OCI-LY7 (cell line): ENCODE measurements around the gene COL18A1. TPM values are rescaled to one million over a fixed set of nuclear protein-coding genes. Genes with fewer than 3 reads are reported as not detected.

Experiments
- BruUV-seq: library from RNA; stranded (reverse); fragments of 400-500 nt; replicated peaks from 2 replicates; lab custom pipeline; 2021; lab: Mats Ljungman, UMichigan
- CTCF ChIA-PET: fragments of 300-600 bp; sonication (Branson Sonifier 250); formaldehyde crosslinking; loops from one replicate; lab custom pipeline; 2022; ENCODE audit warnings: antibody characterized with exemption; ENCODE audit not compliant: unreplicated experiment; lab: Charles Lee
- POLR2A ChIA-PET: fragments of 300-600 bp; sonication (Branson Sonifier 250); formaldehyde crosslinking; loops from one replicate; lab custom pipeline; 2022; ENCODE audit warnings: antibody characterized with exemption; lab: Charles Lee
- DNase-seq: peaks from one replicate; pipeline ENCODE4 v3.0.0-alpha.2; 2015; ENCODE audit warnings: low spot score
- H2AFZ ChIP-seq: fragments of 200-600 bp; sonication (generic), shearing (Covaris generic); 2 replicates; pipeline ENCODE4 v1.6.1; 2014; ENCODE audit warnings: mild to moderate bottlenecking, antibody characterized with exemption, low read length, moderate library complexity
- H3K27ac ChIP-seq: fragments of 200-600 bp; sonication (generic); 2 replicates; pipeline ENCODE4 v1.5.1; 2014; ENCODE audit warnings: mixed run types, low read depth, mild to moderate bottlenecking, moderate library complexity, low read length, inconsistent platforms; ENCODE audit not compliant: poor library complexity, severe bottlenecking
- H3K36me3 ChIP-seq: fragments of 200-600 bp; sonication (generic); 2 replicates; pipeline ENCODE4 v1.6.1; 2014; ENCODE audit warnings: mild to moderate bottlenecking, antibody characterized with exemption, low read length, moderate library complexity, mixed read lengths; ENCODE audit not compliant: insufficient read depth
- H3K4me1 ChIP-seq: fragments of 200-600 bp; sonication (generic); 2 replicates; pipeline ENCODE4 v1.5.1; 2014; ENCODE audit warnings: mild to moderate bottlenecking, low read length; ENCODE audit not compliant: insufficient read depth, poor library complexity, severe bottlenecking
- H3K4me2 ChIP-seq: fragments of 200-600 bp; sonication (generic); 2 replicates; pipeline ENCODE4 v1.6.1; 2014; ENCODE audit warnings: mild to moderate bottlenecking, low read length
- H3K4me3 ChIP-seq: fragments of 200-600 bp; sonication (generic); 2 replicates; pipeline ENCODE4 v1.5.1; 2014; ENCODE audit warnings: mild to moderate bottlenecking, low read depth, low read length; ENCODE audit not compliant: poor library complexity, severe bottlenecking
- H3K79me2 ChIP-seq: fragments of 200-600 bp; sonication (generic); 2 replicates; pipeline ENCODE4 v1.6.1; 2016; ENCODE audit warnings: low read depth, mild to moderate bottlenecking, low read length, moderate library complexity, mixed read lengths; ENCODE audit not compliant: insufficient read depth
- H3K9me2 ChIP-seq: fragments of 200-600 bp; sonication (generic); 2 replicates; pipeline ENCODE4 v1.6.1; 2016; ENCODE audit warnings: mild to moderate bottlenecking, low read length, mixed read lengths; ENCODE audit not compliant: insufficient read depth
- H3K9me3 ChIP-seq: fragments of 200-600 bp; sonication (generic); 2 replicates; pipeline ENCODE4 v1.6.1; 2014; ENCODE audit warnings: mild to moderate bottlenecking, mixed run types, low read length, mixed read lengths
- H4K20me1 ChIP-seq: fragments of 200-600 bp; sonication (generic); 2 replicates; pipeline ENCODE4 v1.6.1; 2014; ENCODE audit warnings: mild to moderate bottlenecking, antibody characterized with exemption, low read length, moderate library complexity, mixed read lengths; ENCODE audit not compliant: insufficient read depth
- EZH2phosphoT487 ChIP-seq: fragments of 200-600 bp; sonication (generic); IDR thresholded peaks from 2 replicates; pipeline ENCODE4 v1.6.1; 2018; ENCODE audit warnings: low read depth, borderline replicate concordance, mild to moderate bottlenecking, mixed run types, antibody characterized with exemption, low read length, moderate library complexity, mixed read lengths
- intact Hi-C: fragments of 100-400 bp; cut with micrococcal nuclease; formaldehyde crosslinking; loops from one replicate; pipeline ENCODE4 v1.10.0; 2022; ENCODE audit not compliant: unreplicated experiment
- total RNA-seq, 2 experiments: library from RNA; depleted of rRNA in 1 of 2; stranded (reverse); fragments of >200 nt in 1 of 2; shearing (Covaris generic) in 1 of 2; gene quantifications; 2 replicates each; pipeline ENCODE4 v1.2.3, GENCODE V29; 2014 to 2022
- TF ChIP-seq, protein P1 (sequence below): fragments of 200-600 bp; sonication (generic); conservative IDR thresholded peaks from 2 replicates; pipeline ENCODE4 v1.5.1; 2014; ENCODE audit warnings: mild to moderate bottlenecking, antibody characterized with exemption, low read length, moderate library complexity, mixed read lengths

Gene COL18A1
- total RNA-seq, 2 experiments from 2014 or later: 0.23 to 7.4 TPM

DNA sequence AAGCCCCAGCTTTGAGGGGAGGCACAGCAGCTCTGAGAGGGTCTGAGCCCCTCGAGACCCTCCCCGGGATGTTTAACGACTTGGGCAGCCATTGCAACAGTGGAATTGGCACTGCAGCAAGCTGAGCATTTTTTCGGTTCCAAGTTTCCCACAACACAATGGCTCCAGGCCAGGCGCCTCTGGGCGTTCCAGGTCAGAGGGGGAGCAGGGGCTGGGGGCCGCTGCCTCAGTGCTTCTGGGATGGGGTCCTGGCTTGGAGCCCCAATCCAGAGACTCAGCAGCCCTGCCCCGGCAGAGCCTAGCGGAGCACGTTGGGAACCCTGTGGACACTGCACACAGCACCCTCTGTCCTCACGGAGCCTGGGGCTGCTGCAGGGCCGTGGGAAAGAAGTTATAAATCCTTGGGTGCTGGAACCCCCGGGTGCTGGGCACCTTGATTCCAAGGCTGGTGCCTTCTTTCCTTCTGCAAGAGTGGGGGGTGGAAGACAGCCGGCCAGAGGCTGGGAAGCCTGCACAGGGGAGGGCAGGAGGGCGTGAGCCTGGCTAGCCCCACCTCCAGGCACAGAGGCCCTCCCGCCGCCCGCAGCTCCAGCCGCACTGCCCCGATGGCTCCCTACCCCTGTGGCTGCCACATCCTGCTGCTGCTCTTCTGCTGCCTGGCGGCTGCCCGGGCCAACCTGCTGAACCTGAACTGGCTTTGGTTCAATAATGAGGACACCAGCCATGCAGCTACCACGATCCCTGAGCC lies 50.1 kb downstream of the COL18A1 start:
- CTCF ChIA-PET: no interaction called here

DNA sequence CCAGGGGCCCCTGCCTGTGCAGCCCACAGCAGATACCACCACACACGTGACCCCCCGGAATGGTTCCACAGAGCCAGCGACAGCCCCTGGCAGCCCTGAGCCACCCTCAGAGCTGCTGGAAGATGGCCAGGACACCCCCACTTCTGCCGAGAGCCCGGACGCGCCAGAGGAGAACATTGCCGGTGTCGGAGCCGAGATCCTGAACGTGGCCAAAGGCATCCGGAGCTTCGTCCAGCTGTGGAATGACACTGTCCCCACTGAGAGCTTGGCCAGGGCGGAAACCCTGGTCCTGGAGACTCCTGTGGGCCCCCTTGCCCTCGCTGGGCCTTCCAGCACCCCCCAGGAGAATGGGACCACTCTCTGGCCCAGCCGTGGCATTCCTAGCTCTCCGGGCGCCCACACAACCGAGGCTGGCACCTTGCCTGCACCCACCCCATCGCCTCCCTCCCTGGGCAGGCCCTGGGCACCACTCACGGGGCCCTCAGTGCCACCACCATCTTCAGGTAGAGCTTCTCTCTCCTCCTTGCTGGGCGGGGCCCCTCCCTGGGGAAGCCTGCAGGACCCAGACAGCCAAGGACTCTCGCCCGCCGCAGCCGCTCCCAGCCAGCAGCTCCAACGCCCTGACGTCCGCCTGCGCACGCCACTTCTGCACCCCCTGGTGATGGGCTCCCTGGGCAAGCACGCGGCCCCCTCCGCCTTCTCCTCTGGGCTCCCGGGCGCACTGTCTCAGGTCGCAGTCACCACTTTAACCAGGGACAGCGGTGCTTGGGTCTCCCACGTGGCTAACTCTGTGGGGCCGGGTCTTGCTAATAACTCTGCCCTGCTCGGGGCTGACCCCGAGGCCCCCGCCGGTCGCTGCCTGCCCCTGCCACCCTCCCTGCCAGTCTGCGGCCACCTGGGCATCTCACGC lies 51.0 kb downstream of the COL18A1 start:
- peaks cover 9% of the 10 kb centered on the region; the same call in 1 of the 2 replicates for H3K9me3 ChIP-seq
- no peaks in the 10 kb centered on the region for H3K4me1 ChIP-seq
- CTCF ChIA-PET: no interaction called here
- DNase-seq: no peak
- H3K9me2 ChIP-seq: no peaks in the 10 kb centered on the region
- H3K36me3 ChIP-seq: no peaks in the 10 kb centered on the region
- H3K4me3 ChIP-seq: no peak overlapping the region
- no peak overlapping the region for H3K27ac ChIP-seq
- POLR2A ChIA-PET: no interaction called here
- H3K4me2 ChIP-seq: no peak overlapping the region
- BruUV-seq: no TSS peak
- H3K79me2 ChIP-seq: no peaks in the 10 kb centered on the region
- H2AFZ ChIP-seq: no peak overlapping the region
- H4K20me1 ChIP-seq: no peaks in the 10 kb centered on the region
- TF ChIP-seq, protein P1, sequence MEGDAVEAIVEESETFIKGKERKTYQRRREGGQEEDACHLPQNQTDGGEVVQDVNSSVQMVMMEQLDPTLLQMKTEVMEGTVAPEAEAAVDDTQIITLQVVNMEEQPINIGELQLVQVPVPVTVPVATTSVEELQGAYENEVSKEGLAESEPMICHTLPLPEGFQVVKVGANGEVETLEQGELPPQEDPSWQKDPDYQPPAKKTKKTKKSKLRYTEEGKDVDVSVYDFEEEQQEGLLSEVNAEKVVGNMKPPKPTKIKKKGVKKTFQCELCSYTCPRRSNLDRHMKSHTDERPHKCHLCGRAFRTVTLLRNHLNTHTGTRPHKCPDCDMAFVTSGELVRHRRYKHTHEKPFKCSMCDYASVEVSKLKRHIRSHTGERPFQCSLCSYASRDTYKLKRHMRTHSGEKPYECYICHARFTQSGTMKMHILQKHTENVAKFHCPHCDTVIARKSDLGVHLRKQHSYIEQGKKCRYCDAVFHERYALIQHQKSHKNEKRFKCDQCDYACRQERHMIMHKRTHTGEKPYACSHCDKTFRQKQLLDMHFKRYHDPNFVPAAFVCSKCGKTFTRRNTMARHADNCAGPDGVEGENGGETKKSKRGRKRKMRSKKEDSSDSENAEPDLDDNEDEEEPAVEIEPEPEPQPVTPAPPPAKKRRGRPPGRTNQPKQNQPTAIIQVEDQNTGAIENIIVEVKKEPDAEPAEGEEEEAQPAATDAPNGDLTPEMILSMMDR: no peak
- TF ChIP-seq EZH2phosphoT487: no peak
- intact Hi-C loops: no loop called here

More for the DNA sequence above, 50.1 kb downstream of the COL18A1 start:
- DNase-seq: no peak
- Histone ChIP-seq H3K27ac (no peak overlapping the region), H3K79me2 (no peaks in the 10 kb centered on the region), H3K36me3 (no peaks in the 10 kb centered on the region), H3K4me3 (no peak overlapping the region), H3K4me2 (no peak overlapping the region), H3K4me1 (no peaks in the 10 kb centered on the region), H4K20me1 (no peaks in the 10 kb centered on the region), H3K9me2 (no peaks in the 10 kb centered on the region), H3K9me3 (peaks cover 9% of the 10 kb centered on the region; the same call in 1 of the 2 replicates), H2AFZ (no peak overlapping the region)
- intact Hi-C loops: no loop called here
- TF ChIP-seq, protein P1: no peak
- TF ChIP-seq EZH2phosphoT487: no peak
- no TSS peak for BruUV-seq
- POLR2A ChIA-PET: interaction anchor here (0.5 kb wide), 1 partner anchor 858 kb away, joined by 3 read pairs; no protein-coding TSS in a partner anchor
